Erythroblast (primary cell): ENCODE results near the gene WSCD2.

Experiments
- GATA1 ChIP-seq: IDR thresholded peaks from 2 replicates; pipeline ENCODE4 v1.6.1; 2011; ENCODE audit warnings: low read depth, mild to moderate bottlenecking, control low read depth, low read length, moderate library complexity
- POLR2A ChIP-seq: IDR thresholded peaks from 2 replicates; pipeline ENCODE4 v1.6.1; 2011; ENCODE audit warnings: mild to moderate bottlenecking, low read length

- TF ChIP-seq POLR2A (no peak), GATA1 (no peak)
These were observed 84.9 kb downstream of the WSCD2 start for GRCh38 chr12:108213871-108214445.
